Fibroblast of villous mesenchyme (primary cell): ENCODE measurements around the gene RARA. TPM values are rescaled to one million over a fixed set of nuclear protein-coding genes. Genes with fewer than 3 reads are reported as not detected.

Source experiments
- DNase-seq: peaks from one replicate; pipeline ENCODE4 v3.0.0-alpha.2; 2010; ENCODE audit warnings: low read depth
- H3K4me3 ChIP-seq: 2 replicates; pipeline ENCODE4 v1.5.1; 2011; ENCODE audit warnings: low read depth, mild to moderate bottlenecking, low read length
- CTCF ChIP-seq: IDR thresholded peaks from 2 replicates; pipeline ENCODE4 v1.5.1; 2012; ENCODE audit warnings: low read depth, mild to moderate bottlenecking, low read length; ENCODE audit not compliant: insufficient read depth
- total RNA-seq: library from RNA; depleted of rRNA; stranded (reverse); fragments of >200 nt; gene quantifications from 2 replicates; pipeline ENCODE4 v1.2.3, GENCODE V29; 2012

RARA gene
- total RNA-seq, 1 donor: 20.3 TPM

GRCh38 chr17:40325156-40326013 lies 16.4 kb downstream of the RARA start:
- H3K4me3 ChIP-seq: no peak overlapping the region
- TF ChIP-seq CTCF: no peak
- no peak for DNase-seq

DNA sequence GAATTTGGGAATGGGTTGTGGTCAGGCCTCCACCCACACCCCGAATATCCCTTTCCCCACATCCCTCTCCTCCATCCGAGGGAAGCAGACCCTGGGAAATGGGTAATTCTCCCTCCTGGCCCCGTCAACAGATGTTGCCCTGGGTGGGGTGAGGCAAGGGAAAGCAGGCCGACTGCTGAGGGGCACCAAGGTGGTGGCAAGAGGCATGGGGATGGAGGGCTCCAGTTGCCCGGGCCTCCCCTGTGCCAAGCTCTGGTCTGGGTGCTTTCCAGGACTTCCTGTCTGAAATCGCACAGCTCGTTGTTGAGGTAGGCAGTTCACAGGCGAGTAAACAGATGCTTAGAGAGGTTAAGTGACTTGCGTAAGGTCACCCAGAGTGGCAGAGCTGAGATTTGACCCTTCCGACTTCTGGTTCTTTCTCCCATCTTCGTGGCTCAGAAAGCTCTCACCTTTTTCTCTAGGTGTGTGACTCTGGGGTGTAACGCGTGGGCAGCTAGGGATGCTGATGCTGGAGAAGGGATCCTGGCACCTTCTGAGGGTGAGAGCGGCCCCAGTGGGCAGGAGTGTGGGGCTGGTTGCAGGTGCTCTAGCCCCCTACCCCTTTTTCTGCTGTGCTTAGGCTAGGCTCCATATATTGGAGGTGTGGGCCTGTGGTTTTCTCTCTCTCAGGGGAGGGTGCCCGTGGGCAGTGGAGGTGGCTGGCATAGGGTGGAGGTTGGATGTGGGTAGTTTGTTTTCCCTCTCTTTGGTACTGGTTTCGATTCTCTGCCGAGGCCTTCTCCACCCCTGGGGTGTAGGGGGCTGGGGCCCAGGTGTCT lies 17.2 kb downstream of the RARA start:
- no peak for TF ChIP-seq CTCF
- H3K4me3 ChIP-seq: no peak overlapping the region
- DNase-seq: no peak

DNA sequence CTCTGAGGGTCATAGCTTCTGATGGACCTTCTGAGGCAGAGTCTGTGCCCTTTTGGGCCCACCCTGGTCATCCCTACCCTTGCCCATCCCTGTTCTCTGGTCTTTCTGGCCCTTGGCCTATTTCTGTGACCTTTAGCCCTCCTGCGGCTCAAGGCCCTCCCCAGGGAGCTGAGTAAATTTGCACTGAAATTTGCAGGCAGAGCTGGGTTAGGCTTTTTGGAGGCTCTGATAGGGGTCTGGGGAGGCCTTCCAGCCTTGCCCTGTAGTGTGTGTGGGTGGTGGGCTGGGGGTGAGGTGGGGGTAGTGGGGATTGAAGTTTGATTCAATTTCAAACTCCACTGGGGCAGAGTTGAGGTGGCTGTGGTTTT lies 17.8 kb downstream of the RARA start:
- no peak overlapping the region for H3K4me3 ChIP-seq
- TF ChIP-seq CTCF: no peak
- DNase-seq: no peak

- DNase-seq: no peak
- H3K4me3 ChIP-seq: no peak overlapping the region
- no peak for TF ChIP-seq CTCF
Measured at GRCh38 chr17:40327244-40327729, 18.3 kb downstream of the RARA start.

GRCh38 chr17:40327735-40328385 lies 18.9 kb downstream of the RARA start:
- no peak for DNase-seq
- TF ChIP-seq CTCF: no peak

GRCh38 chr17:40328386-40328766 lies 19.4 kb downstream of the RARA start:
- DNase-seq: peak; percentile 57
- no peak overlapping the region for H3K4me3 ChIP-seq
- TF ChIP-seq CTCF: no peak

More at GRCh38 chr17:40327735-40328385, 18.9 kb downstream of the RARA start:
- H3K4me3 ChIP-seq: no peak overlapping the region
